Hepatocyte (in vitro differentiated cells): Measurements from ENCODE around the gene RASGRF1.

Source experiments
- EZH2 ChIP-seq: fragments of 200-600 bp; sonication (generic); IDR thresholded peaks from 2 replicates; pipeline ENCODE4 v1.6.1; 2016; ENCODE audit warnings: antibody characterized with exemption, mild to moderate bottlenecking, borderline replicate concordance
- TF ChIP-seq, protein P1 (sequence below): fragments of 200-600 bp; sonication (generic); IDR thresholded peaks from 2 replicates; pipeline ENCODE4 v1.5.1; 2016; ENCODE audit warnings: antibody characterized with exemption, mild to moderate bottlenecking; ENCODE audit not compliant: poor library complexity

DNA sequence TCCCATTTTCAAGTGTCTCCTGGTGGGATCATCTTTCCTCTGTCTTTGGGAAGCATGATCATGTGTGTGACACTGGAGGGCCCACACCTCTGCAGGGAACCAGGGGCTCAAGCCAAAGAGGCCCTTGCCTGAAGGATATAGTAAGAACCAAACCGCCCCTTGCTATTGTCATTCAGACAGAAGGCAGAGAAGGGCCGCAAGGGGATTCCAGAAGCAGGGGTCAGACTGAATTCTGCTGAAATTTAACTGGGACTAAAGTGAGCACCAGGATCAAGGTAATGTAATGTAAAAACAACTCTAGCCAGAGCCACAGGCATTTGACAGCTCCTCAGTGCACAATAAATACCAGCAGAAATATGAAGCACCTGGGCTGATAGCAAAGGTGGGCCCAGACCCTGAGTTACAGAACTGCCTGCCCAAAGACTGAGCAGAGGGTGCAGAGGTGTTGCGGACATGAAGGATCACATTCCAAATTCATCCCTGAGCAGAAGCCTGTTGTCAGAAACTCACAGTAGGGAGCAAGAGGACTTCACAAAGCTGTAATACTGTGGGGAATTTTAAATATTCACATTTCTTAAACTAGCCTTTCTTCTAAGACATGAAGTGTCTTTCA lies 46.0 kb upstream of the RASGRF1 start:
- TF ChIP-seq, protein P1, sequence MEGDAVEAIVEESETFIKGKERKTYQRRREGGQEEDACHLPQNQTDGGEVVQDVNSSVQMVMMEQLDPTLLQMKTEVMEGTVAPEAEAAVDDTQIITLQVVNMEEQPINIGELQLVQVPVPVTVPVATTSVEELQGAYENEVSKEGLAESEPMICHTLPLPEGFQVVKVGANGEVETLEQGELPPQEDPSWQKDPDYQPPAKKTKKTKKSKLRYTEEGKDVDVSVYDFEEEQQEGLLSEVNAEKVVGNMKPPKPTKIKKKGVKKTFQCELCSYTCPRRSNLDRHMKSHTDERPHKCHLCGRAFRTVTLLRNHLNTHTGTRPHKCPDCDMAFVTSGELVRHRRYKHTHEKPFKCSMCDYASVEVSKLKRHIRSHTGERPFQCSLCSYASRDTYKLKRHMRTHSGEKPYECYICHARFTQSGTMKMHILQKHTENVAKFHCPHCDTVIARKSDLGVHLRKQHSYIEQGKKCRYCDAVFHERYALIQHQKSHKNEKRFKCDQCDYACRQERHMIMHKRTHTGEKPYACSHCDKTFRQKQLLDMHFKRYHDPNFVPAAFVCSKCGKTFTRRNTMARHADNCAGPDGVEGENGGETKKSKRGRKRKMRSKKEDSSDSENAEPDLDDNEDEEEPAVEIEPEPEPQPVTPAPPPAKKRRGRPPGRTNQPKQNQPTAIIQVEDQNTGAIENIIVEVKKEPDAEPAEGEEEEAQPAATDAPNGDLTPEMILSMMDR: no peak
- TF ChIP-seq EZH2: no peak
